ENCODE results near the gene ARHGDIB. TPM values are rescaled to one million over a fixed set of nuclear protein-coding genes. Genes with fewer than 3 reads are reported as not detected.

The ARHGDIB gene
- total RNA-seq, 5 donors from 2014 or later (not counting 1 experiment from before 2014, with no cell fraction given) = 722 to 938 (median 785) TPM

GRCh38 chr12:14962153-14962539, 745 bp upstream of the ARHGDIB start:
- no peak for ATAC-seq (replicated peaks in 1 of 4)
- ChIA-PET POLR2A (interaction anchor here (0.6 to 2.9 kb wide), 11 partner anchors 10 to 192 kb away, joined by 3 to 22 read pairs (median 4); partner anchors contain the start of genes C12orf60 (in 1 of the 2) and WBP11 (in 1 of the 2)), CTCF (interaction anchor here (0.6 to 3.2 kb wide), 8 partner anchors 10 to 740 kb away, joined by 3 to 18 read pairs (median 4); partner anchors contain the start of genes ATF7IP (in 1 of the 2) and ERP27 (in 1 of the 2))
- Mint-ChIP-seq H3K4me3 (peak overlapping the region; percentile 97 to 98 (median 98)), H3K27me3 (no peaks in the 10 kb centered on the region), H3K27ac (peak overlapping the region; percentile 95 to 98), H3K9me3 (peaks cover 0 to 4% (median 0%) of the 10 kb centered on the region in 3 donors), H3K4me1 (peaks cover 55 to 69% (median 65%) of the 10 kb centered on the region in 3 donors), H3K36me3 (peaks cover 27% of the 10 kb centered on the region)
- Histone ChIP-seq H3K9me3 (no peaks in the 10 kb centered on the region), H3K36me3 (ENCODE audit: control insufficient read depth in 2 of 2, extremely low read depth in 1 of 2, insufficient read depth in 1 of 2, low read length in 1 of 2) (peaks cover 0 to 7% of the 10 kb centered on the region in 2 donors), H3K27me3 (replicated peaks in 1 of 2; ENCODE audit: control insufficient read depth in 2 of 2, extremely low read depth in 1 of 2, insufficient read depth in 2 of 2, low read length in 1 of 2) (no peaks in the 10 kb centered on the region), H3K27ac (ENCODE audit: low read length) (peak overlapping the region; percentile 97), H3K4me3 (ENCODE audit: control insufficient read depth in 1 of 2, extremely low read depth in 1 of 2, low read length in 1 of 2) (peak overlapping the region; percentile 77 to 88), H3K4me1 (ENCODE audit: control insufficient read depth in 1 of 2, extremely low read depth in 1 of 2, insufficient read depth in 2 of 2, low read length in 2 of 2) (peaks cover 31 to 37% of the 10 kb centered on the region in 2 experiments)
- peak in 1 of 35 experiments; percentile 54 for DNase-seq
- no CpG with 5 or more reads among the region's 3 CpGs for WGBS (ENCODE audit: insufficient coverage)

- Mint-ChIP-seq H3K9me3 (peaks cover 0 to 4% (median 0%) of the 10 kb centered on the region in 3 donors), H3K4me3 (peak overlapping the region; percentile 97 to 98 (median 98)), H3K36me3 (peaks cover 34% of the 10 kb centered on the region), H3K4me1 (peaks cover 66 to 77% (median 71%) of the 10 kb centered on the region in 3 donors), H3K27ac (peak overlapping the region; percentile 95 to 98), H3K27me3 (no peaks in the 10 kb centered on the region)
- peaks cover 0 to 12% of the 10 kb centered on the region in 2 donors for H3K36me3 ChIP-seq (ENCODE audit: control insufficient read depth in 2 of 2, extremely low read depth in 1 of 2, insufficient read depth in 1 of 2, low read length in 1 of 2)
- peak; percentile 51 to 62 (median 61) for ATAC-seq (replicated peaks in 1 of 4)
- POLR2A ChIA-PET = interaction anchor here (0.6 to 2.9 kb wide), 10 partner anchors 8 to 190 kb away, joined by 3 to 22 read pairs (median 6); partner anchors contain the start of genes C12orf60 (in 1 of the 2) and WBP11 (in 1 of the 2)
- H3K27ac ChIP-seq (ENCODE audit: low read length) = peak overlapping the region; percentile 97
- peaks cover 41 to 49% of the 10 kb centered on the region in 2 experiments for H3K4me1 ChIP-seq (ENCODE audit: control insufficient read depth in 1 of 2, extremely low read depth in 1 of 2, insufficient read depth in 2 of 2, low read length in 2 of 2)
- CTCF ChIA-PET = interaction anchor here in 1 of 2 donors (0.6 to 3.2 kb wide), 9 partner anchors 8 to 191 kb away, joined by 3 to 18 read pairs (median 5); partner anchors contain the start of gene ERP27
- no peaks in the 10 kb centered on the region for H3K9me3 ChIP-seq
- WGBS (ENCODE audit: insufficient coverage) = 0% methylated on average over 8 of the region's 13 CpGs
- peak overlapping the region; percentile 77 to 88 for H3K4me3 ChIP-seq (ENCODE audit: control insufficient read depth in 1 of 2, extremely low read depth in 1 of 2, low read length in 1 of 2)
- peak in 34 of 35 experiments; percentile 26 to 75 (median 54) for DNase-seq
- no peaks in the 10 kb centered on the region for H3K27me3 ChIP-seq (replicated peaks in 1 of 2; ENCODE audit: control insufficient read depth in 2 of 2, extremely low read depth in 1 of 2, insufficient read depth in 2 of 2, low read length in 1 of 2)
Observed at GRCh38 chr12:14960548-14961465, 594 bp downstream of the ARHGDIB start.

GRCh38 chr12:14959916-14960496, 1.4 kb downstream of the ARHGDIB start:
- Histone ChIP-seq H3K36me3 (ENCODE audit: control insufficient read depth in 2 of 2, extremely low read depth in 1 of 2, insufficient read depth in 1 of 2, low read length in 1 of 2) (peaks cover 0 to 17% of the 10 kb centered on the region in 2 donors), H3K4me1 (ENCODE audit: control insufficient read depth in 1 of 2, extremely low read depth in 1 of 2, insufficient read depth in 2 of 2, low read length in 2 of 2) (peaks cover 40 to 57% of the 10 kb centered on the region in 2 experiments), H3K27ac (ENCODE audit: low read length) (peak overlapping the region; percentile 97), H3K9me3 (no peaks in the 10 kb centered on the region), H3K4me3 (ENCODE audit: control insufficient read depth in 1 of 2, extremely low read depth in 1 of 2, low read length in 1 of 2) (peak overlapping the region; percentile 77 to 88), H3K27me3 (replicated peaks in 1 of 2; ENCODE audit: control insufficient read depth in 2 of 2, extremely low read depth in 1 of 2, insufficient read depth in 2 of 2, low read length in 1 of 2) (no peaks in the 10 kb centered on the region)
- ATAC-seq (replicated peaks in 1 of 4) (no peak), DNase-seq (peak in 1 of 35 experiments; percentile 26)
- Mint-ChIP-seq H3K4me3 (peak overlapping the region; percentile 97 to 98 (median 98)), H3K4me1 (peaks cover 63 to 74% (median 70%) of the 10 kb centered on the region in 3 donors), H3K36me3 (peaks cover 38% of the 10 kb centered on the region), H3K27ac (peak overlapping the region; percentile 95 to 98), H3K27me3 (no peaks in the 10 kb centered on the region), H3K9me3 (peaks cover 0 to 4% (median 0%) of the 10 kb centered on the region in 3 donors)
- ChIA-PET POLR2A (interaction anchor here (0.6 to 2.0 kb wide), 10 partner anchors 8 to 190 kb away, joined by 3 to 6 read pairs (median 3); no protein-coding TSS in a partner anchor), CTCF (interaction anchor here in 1 of 2 donors (1.3 to 2.0 kb wide), 2 partner anchors 12 to 36 kb away, joined by 3 to 6 read pairs; no protein-coding TSS in a partner anchor)
- 0% methylated on average over 2 of the region's 4 CpGs for WGBS (ENCODE audit: insufficient coverage)

- Mint-ChIP-seq H3K27ac (peak overlapping the region; percentile 95 to 98), H3K4me3 (peak overlapping the region; percentile 97 to 98 (median 98)), H3K9me3 (peaks cover 0 to 4% (median 0%) of the 10 kb centered on the region in 3 donors), H3K4me1 (peaks cover 62 to 72% (median 69%) of the 10 kb centered on the region in 3 donors), H3K36me3 (peaks cover 43% of the 10 kb centered on the region), H3K27me3 (no peaks in the 10 kb centered on the region)
- DNase-seq (no peak), ATAC-seq (replicated peaks in 1 of 4) (no peak)
- peak overlapping the region; percentile 97 for H3K27ac ChIP-seq (ENCODE audit: low read length)
- 0% methylated on average over 1 of the region's 3 CpGs for WGBS (ENCODE audit: insufficient coverage)
- H3K4me1 ChIP-seq (ENCODE audit: control insufficient read depth in 1 of 2, extremely low read depth in 1 of 2, insufficient read depth in 2 of 2, low read length in 2 of 2) = peaks cover 38 to 62% of the 10 kb centered on the region in 2 experiments
- CTCF ChIA-PET = interaction anchor here in 1 of 2 donors (2.0 kb wide), 1 partner anchor 36 kb away, joined by 6 read pairs; no protein-coding TSS in a partner anchor
- peak overlapping the region; percentile 77 to 88 for H3K4me3 ChIP-seq (ENCODE audit: control insufficient read depth in 1 of 2, extremely low read depth in 1 of 2, low read length in 1 of 2)
- no peaks in the 10 kb centered on the region for H3K9me3 ChIP-seq
- peaks cover 0 to 19% of the 10 kb centered on the region in 2 donors for H3K36me3 ChIP-seq (ENCODE audit: control insufficient read depth in 2 of 2, extremely low read depth in 1 of 2, insufficient read depth in 1 of 2, low read length in 1 of 2)
- POLR2A ChIA-PET = interaction anchor here (0.6 to 2.0 kb wide), 10 partner anchors 11 to 190 kb away, joined by 3 to 6 read pairs (median 3); no protein-coding TSS in a partner anchor
- H3K27me3 ChIP-seq (replicated peaks in 1 of 2; ENCODE audit: control insufficient read depth in 2 of 2, extremely low read depth in 1 of 2, insufficient read depth in 2 of 2, low read length in 1 of 2) = no peaks in the 10 kb centered on the region
Observed at GRCh38 chr12:14959463-14959862, 1.9 kb downstream of the ARHGDIB start.

- CTCF ChIA-PET = interaction anchor here in 1 of 2 donors (1.7 to 2.0 kb wide), 2 partner anchors 24 to 37 kb away, joined by 4 to 6 read pairs; no protein-coding TSS in a partner anchor
- WGBS (ENCODE audit: insufficient coverage) = 3% methylated on average over 9 of the region's 10 CpGs
- no peak for ATAC-seq (replicated peaks in 1 of 4)
Observed at GRCh38 chr12:14959126-14959440, 2.3 kb downstream of the ARHGDIB start.

More at GRCh38 chr12:14959126-14959440, 2.3 kb downstream of the ARHGDIB start:
- Mint-ChIP-seq H3K4me3 (peak overlapping the region; percentile 97 to 98 (median 98)), H3K9me3 (peaks cover 0 to 4% (median 0%) of the 10 kb centered on the region in 3 donors), H3K4me1 (peaks cover 62 to 72% (median 69%) of the 10 kb centered on the region in 3 donors), H3K27ac (peak overlapping the region; percentile 95 to 98), H3K36me3 (peaks cover 47% of the 10 kb centered on the region), H3K27me3 (no peaks in the 10 kb centered on the region)
- POLR2A ChIA-PET = interaction anchor here (0.6 to 2.0 kb wide), 10 partner anchors 11 to 189 kb away, joined by 3 to 6 read pairs (median 3); no protein-coding TSS in a partner anchor
- peak in 3 of 35 experiments; percentile 27 to 40 (median 39) for DNase-seq
- peaks cover 42 to 62% of the 10 kb centered on the region in 2 experiments for H3K4me1 ChIP-seq (ENCODE audit: control insufficient read depth in 1 of 2, extremely low read depth in 1 of 2, insufficient read depth in 2 of 2, low read length in 2 of 2)
- H3K27ac ChIP-seq (ENCODE audit: low read length) = peak overlapping the region; percentile 97
- peaks cover 0 to 23% of the 10 kb centered on the region in 2 donors for H3K36me3 ChIP-seq (ENCODE audit: control insufficient read depth in 2 of 2, extremely low read depth in 1 of 2, insufficient read depth in 1 of 2, low read length in 1 of 2)
- H3K27me3 ChIP-seq (replicated peaks in 1 of 2; ENCODE audit: control insufficient read depth in 2 of 2, extremely low read depth in 1 of 2, insufficient read depth in 2 of 2, low read length in 1 of 2) = no peaks in the 10 kb centered on the region
- H3K9me3 ChIP-seq = no peaks in the 10 kb centered on the region
- H3K4me3 ChIP-seq (ENCODE audit: control insufficient read depth in 1 of 2, extremely low read depth in 1 of 2, low read length in 1 of 2) = peak overlapping the region; percentile 77 to 88

Measured in T-cell (primary cell).